Activated T-cell treated with anti-CD3 and anti-CD28 coated beads, Interleukin-2, amount 50 U/mL, for 1 hour (primary cell): ENCODE measurements around the gene KRTAP9-1.
"Not testable (repeated sequence)": the region's sequence is repeated elsewhere in the genome, so short reads cannot be mapped to it uniquely, and the experiment has no call there.

ENCODE experiments used
- DNase-seq: peaks from one replicate; pipeline ENCODE4 v3.0.0-alpha.2; 2020

Gene KRTAP9-1

GRCh38 chr17:41184480-41184961, 5.2 kb upstream of the KRTAP9-1 start, which contains the start of gene KRTAP4-1:
KRTAP4-1 (minus strand) TSS chr17:41184911; CDS start chr17:41184854, 57 bp downstream.
- DNase-seq: no peak

GRCh38 chr17:41185001-41185400, 4.7 kb upstream of the KRTAP9-1 start:
- no peak for DNase-seq

GRCh38 chr17:41186872-41187271, 2.8 kb upstream of the KRTAP9-1 start:
- DNase-seq: no peak

- no peak for DNase-seq
Observed at GRCh38 chr17:41190328-41190727, 641 bp downstream of the KRTAP9-1 start.

GRCh38 chr17:41196068-41196467, 6.4 kb downstream of the KRTAP9-1 start:
- DNase-seq: no peak

- no peak for DNase-seq
Observed at GRCh38 chr17:41199421-41200078, 9.9 kb downstream of the KRTAP9-1 start.

GRCh38 chr17:41211845-41212466, 22.3 kb downstream of the KRTAP9-1 start:
- DNase-seq: no peak

- no peak for DNase-seq
Observed at GRCh38 chr17:41212524-41213169, 23.0 kb downstream of the KRTAP9-1 start.

- DNase-seq: no peak
Observed at GRCh38 chr17:41215681-41216080, 26.0 kb downstream of the KRTAP9-1 start.

- DNase-seq: no peak
Observed at GRCh38 chr17:41223821-41224220, 34.1 kb downstream of the KRTAP9-1 start.

GRCh38 chr17:41226051-41226450, 36.4 kb downstream of the KRTAP9-1 start:
- DNase-seq: no peak

GRCh38 chr17:41226598-41227095, 37.0 kb downstream of the KRTAP9-1 start, which contains the start of gene KRTAP9-2:
KRTAP9-2 (plus strand) TSS chr17:41226648; CDS start chr17:41226655, 7 bp downstream.
- not testable (repeated sequence) for DNase-seq

- DNase-seq: no peak
Observed at GRCh38 chr17:41230094-41230493, 40.4 kb downstream of the KRTAP9-1 start.

GRCh38 chr17:41231731-41232130, 42.0 kb downstream of the KRTAP9-1 start:
- no peak for DNase-seq

GRCh38 chr17:41232399-41233105, 42.9 kb downstream of the KRTAP9-1 start, which contains the start of gene KRTAP9-3:
KRTAP9-3 (plus strand) TSS chr17:41232449; CDS start chr17:41232502, 53 bp downstream.
- DNase-seq: not testable (repeated sequence)

GRCh38 chr17:41237116-41237515, 47.4 kb downstream of the KRTAP9-1 start:
- not testable (repeated sequence) for DNase-seq

GRCh38 chr17:41237949-41238437, 48.3 kb downstream of the KRTAP9-1 start, which contains the start of gene KRTAP9-8:
KRTAP9-8 (plus strand) TSS chr17:41237999; CDS start chr17:41238052, 53 bp downstream.
- DNase-seq: not testable (repeated sequence)
